ENCODE results near the gene FAM110A. TPM values are rescaled to one million over a fixed set of nuclear protein-coding genes. Genes with fewer than 3 reads are reported as not detected.

FAM110A gene
- total and polyA plus RNA-seq, 9 of the 15 experiments (the other 6 are each of a cell fraction or from before 2014, with no cell fraction given), result 0.73 to 15.5 (median 3.6) TPM

- no peak overlapping the region for H3K4me2 ChIP-seq (ENCODE audit: insufficient read depth, low read length)
- FAIRE-seq (no peak), DNase-seq (ENCODE audit: extremely low read depth in 1 of 4, low spot score in 3 of 4) (no peak), ATAC-seq (no peak)
- H3K9ac ChIP-seq (ENCODE audit: insufficient read depth in 1 of 2, low read depth in 2 of 2, low read length in 2 of 2), result no peak overlapping the region
- no peaks in the 10 kb centered on the region for H3K27me3 ChIP-seq (ENCODE audit: control insufficient read depth in 2 of 2, insufficient read depth in 2 of 2, low read length in 2 of 2)
- H3K4me3 ChIP-seq, result no peak overlapping the region
- intact Hi-C loops (cut with micrococcal nuclease) (no loop called here), in situ Hi-C loops (cut with MboI) (no loop called here)
- H3K9me3 ChIP-seq (replicated peaks; ENCODE audit: control insufficient read depth, insufficient read depth, low read depth, low read length), result no peaks in the 10 kb centered on the region
- no peaks in the 10 kb centered on the region for H3K9me1 ChIP-seq (ENCODE audit: control insufficient read depth, insufficient read depth, low read length)
- no peak overlapping the region for H2AFZ ChIP-seq (ENCODE audit: low read depth, low read length)
- TF ChIP-seq SMARCB1 (IDR thresholded peaks at IDR 0.05; ENCODE audit: insufficient read length, low read depth) (no peak), NCOA1 (IDR thresholded peaks at IDR 0.05; ENCODE audit: low read depth) (no peak), ZBTB12 (CRISPR knock-in tag; IDR thresholded peaks at IDR 0.05) (no peak), CHCHD3 (CRISPR knock-in tag; IDR thresholded peaks at IDR 0.05) (no peak)
- H3K79me2 ChIP-seq (ENCODE audit: control insufficient read depth, insufficient read depth, low read length), result no peaks in the 10 kb centered on the region
- no TSS peak for BruUV-seq (replicated peaks)
- no peak overlapping the region for H3K27ac ChIP-seq (ENCODE audit: extremely low read depth, low read depth, low read length)
- no peaks in the 10 kb centered on the region for H4K20me1 ChIP-seq (replicated peaks; ENCODE audit: control insufficient read depth, insufficient read depth, low read length)
- whole genome bisulfite sequencing (ENCODE audit: insufficient coverage, low coverage, missing lambda C conversion rate), result 0% methylated on average over 1 of the region's 1 CpG
- no peaks in the 10 kb centered on the region; a peak in 1 of 5 replicates for H3K4me1 ChIP-seq (replicated peaks in 1 of 2; ENCODE audit: control insufficient read depth in 2 of 2, insufficient read depth in 2 of 2, low read length in 2 of 2)
- H3K36me3 ChIP-seq (ENCODE audit: control insufficient read depth, insufficient read depth, low read length), result no peaks in the 10 kb centered on the region
- ChIA-PET CTCF (ENCODE audit: low intra/inter-chr PET ratio) (no interaction called here), POLR2A (no interaction called here)
Observed at GRCh38 chr20:787825-788224, 45.7 kb upstream of the FAM110A start.

- no peaks in the 10 kb centered on the region for H3K9me3 ChIP-seq (replicated peaks; ENCODE audit: control insufficient read depth, insufficient read depth, low read depth, low read length)
- no peak overlapping the region for H3K27ac ChIP-seq (ENCODE audit: extremely low read depth, low read depth, low read length)
- no peaks in the 10 kb centered on the region for H3K79me2 ChIP-seq (ENCODE audit: control insufficient read depth, insufficient read depth, low read length)
- no TSS peak for BruUV-seq (replicated peaks)
- ChIA-PET POLR2A (no interaction called here), CTCF (ENCODE audit: low intra/inter-chr PET ratio) (no interaction called here)
- in situ Hi-C loops (cut with MboI) (no loop called here), intact Hi-C loops (cut with micrococcal nuclease) (no loop called here)
- H3K4me2 ChIP-seq (ENCODE audit: insufficient read depth, low read length), result no peak overlapping the region
- FAIRE-seq (no peak), ATAC-seq (no peak), DNase-seq (ENCODE audit: extremely low read depth in 1 of 4, low spot score in 3 of 4) (no peak)
- H3K36me3 ChIP-seq (ENCODE audit: control insufficient read depth, insufficient read depth, low read length), result no peaks in the 10 kb centered on the region
- H3K4me3 ChIP-seq, result no peak overlapping the region
- no peaks in the 10 kb centered on the region; a peak in 1 of 5 replicates for H3K4me1 ChIP-seq (replicated peaks in 1 of 2; ENCODE audit: control insufficient read depth in 2 of 2, insufficient read depth in 2 of 2, low read length in 2 of 2)
- WGBS (ENCODE audit: insufficient coverage, low coverage, missing lambda C conversion rate), result 0% methylated on average over 2 of the region's 2 CpGs
- H3K27me3 ChIP-seq (ENCODE audit: control insufficient read depth in 2 of 2, insufficient read depth in 2 of 2, low read length in 2 of 2), result no peaks in the 10 kb centered on the region
- H3K9ac ChIP-seq (ENCODE audit: insufficient read depth in 1 of 2, low read depth in 2 of 2, low read length in 2 of 2), result no peak overlapping the region
- H4K20me1 ChIP-seq (replicated peaks; ENCODE audit: control insufficient read depth, insufficient read depth, low read length), result no peaks in the 10 kb centered on the region
- no peak overlapping the region for H2AFZ ChIP-seq (ENCODE audit: low read depth, low read length)
- no peaks in the 10 kb centered on the region for H3K9me1 ChIP-seq (ENCODE audit: control insufficient read depth, insufficient read depth, low read length)
- TF ChIP-seq ZNF655 (CRISPR knock-in tag; IDR thresholded peaks at IDR 0.05) (no peak), SOX6 (IDR thresholded peaks at IDR 0.05) (no peak), ZNF436 (CRISPR knock-in tag; IDR thresholded peaks at IDR 0.05) (no peak), TARDBP (IDR thresholded peaks at IDR 0.05) (no peak), TBP (optimal IDR thresholded peaks at IDR 0.05; ENCODE audit: low read depth, low read length) (no peak), MCM3 (IDR thresholded peaks at IDR 0.05) (no peak)
Observed at GRCh38 chr20:791056-791455, 42.5 kb upstream of the FAM110A start.
